Measurements from ENCODE around the gene NME7. TPM values are rescaled to one million over a fixed set of nuclear protein-coding genes. Genes with fewer than 3 reads are reported as not detected.

NME7 gene
- total RNA-seq, 1 experiment from 2014 or later: 21.8 TPM

DNA sequence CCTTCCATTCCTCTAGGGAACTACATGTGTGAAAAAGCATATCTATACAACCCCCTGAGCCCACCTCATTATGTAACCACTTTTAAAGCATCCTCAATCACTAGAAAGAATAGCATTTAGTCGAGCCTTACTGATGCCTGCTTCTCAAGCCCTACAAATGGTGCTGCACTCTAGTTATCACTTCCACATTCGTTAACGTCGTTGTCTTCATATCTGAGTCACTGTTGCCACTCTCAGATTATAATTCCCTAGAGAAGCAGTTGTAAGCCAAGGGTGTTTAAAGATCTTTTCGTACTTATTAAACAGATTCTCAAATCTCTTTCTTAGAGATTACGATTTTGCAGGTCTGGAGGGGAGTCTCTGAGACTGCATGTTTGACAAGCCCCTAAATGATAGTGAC, 244.6 kb downstream of the NME7 start:
- H3K27ac ChIP-seq (ENCODE audit: low read depth, low read length): no peak overlapping the region
- CTCF ChIA-PET: no interaction called here
- H4K20me1 ChIP-seq (ENCODE audit: insufficient read depth): no peaks in the 10 kb centered on the region
- DNase-seq (ENCODE audit: low read depth, low spot score) (no peak), ATAC-seq (no peak)
- intact Hi-C loops (cut with micrococcal nuclease): no loop called here
- H2AFZ ChIP-seq (ENCODE audit: low read depth, low read length, poor library complexity, severe bottlenecking): no peak overlapping the region
- peaks cover 21 to 37% of the 10 kb centered on the region in 2 experiments; a peak in 3 of 4 replicates for H3K36me3 ChIP-seq (ENCODE audit: control insufficient read depth in 1 of 2, insufficient read depth in 2 of 2, low read length in 2 of 2)
- H3K4me1 ChIP-seq (ENCODE audit: control insufficient read depth in 1 of 2, insufficient read depth in 2 of 2, low read length in 2 of 2): peaks cover 15 to 22% of the 10 kb centered on the region in 2 experiments
- TF ChIP-seq EGR1 (IDR thresholded peaks at IDR 0.05; ENCODE audit: low read depth) (no peak), ELF1 (IDR thresholded peaks at IDR 0.05; ENCODE audit: borderline replicate concordance, low read depth) (no peak), RAD21 (IDR thresholded peaks at IDR 0.05; ENCODE audit: low read depth) (no peak)
- TF ChIP-seq, protein P1, sequence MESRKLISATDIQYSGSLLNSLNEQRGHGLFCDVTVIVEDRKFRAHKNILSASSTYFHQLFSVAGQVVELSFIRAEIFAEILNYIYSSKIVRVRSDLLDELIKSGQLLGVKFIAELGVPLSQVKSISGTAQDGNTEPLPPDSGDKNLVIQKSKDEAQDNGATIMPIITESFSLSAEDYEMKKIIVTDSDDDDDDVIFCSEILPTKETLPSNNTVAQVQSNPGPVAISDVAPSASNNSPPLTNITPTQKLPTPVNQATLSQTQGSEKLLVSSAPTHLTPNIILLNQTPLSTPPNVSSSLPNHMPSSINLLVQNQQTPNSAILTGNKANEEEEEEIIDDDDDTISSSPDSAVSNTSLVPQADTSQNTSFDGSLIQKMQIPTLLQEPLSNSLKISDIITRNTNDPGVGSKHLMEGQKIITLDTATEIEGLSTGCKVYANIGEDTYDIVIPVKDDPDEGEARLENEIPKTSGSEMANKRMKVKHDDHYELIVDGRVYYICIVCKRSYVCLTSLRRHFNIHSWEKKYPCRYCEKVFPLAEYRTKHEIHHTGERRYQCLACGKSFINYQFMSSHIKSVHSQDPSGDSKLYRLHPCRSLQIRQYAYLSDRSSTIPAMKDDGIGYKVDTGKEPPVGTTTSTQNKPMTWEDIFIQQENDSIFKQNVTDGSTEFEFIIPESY (IDR thresholded peaks at IDR 0.05; ENCODE audit: extremely low read depth, insufficient replicate concordance, low read length): no peak
- no peak overlapping the region for H3K4me2 ChIP-seq (ENCODE audit: low read length)
- H3K79me2 ChIP-seq (ENCODE audit: insufficient read depth, low read length): peaks cover 74% of the 10 kb centered on the region
- no peaks in the 10 kb centered on the region for H3K9me3 ChIP-seq (ENCODE audit: control insufficient read depth in 1 of 2, insufficient read depth in 1 of 2, low read depth in 1 of 2, low read length in 2 of 2)
- H3K9me2 ChIP-seq (ENCODE audit: insufficient read depth): no peaks in the 10 kb centered on the region
- no peak overlapping the region for H3K9ac ChIP-seq (ENCODE audit: low read length)
- no peaks in the 10 kb centered on the region for H3K27me3 ChIP-seq (ENCODE audit: insufficient read depth, low read length)
- no TSS peak for BruUV-seq (replicated peaks)
- POLR2A ChIA-PET: no interaction called here
- no peak overlapping the region for H3K4me3 ChIP-seq (replicated peaks in 1 of 2; ENCODE audit: low read depth in 1 of 2, low read length in 2 of 2)
- RAD21 ChIA-PET (ENCODE audit: low non-redundant PET in 1 of 2, low total read pairs in 2 of 2, uncharacterized antibody in 2 of 2, unreplicated experiment in 2 of 2): no interaction called here

DNA sequence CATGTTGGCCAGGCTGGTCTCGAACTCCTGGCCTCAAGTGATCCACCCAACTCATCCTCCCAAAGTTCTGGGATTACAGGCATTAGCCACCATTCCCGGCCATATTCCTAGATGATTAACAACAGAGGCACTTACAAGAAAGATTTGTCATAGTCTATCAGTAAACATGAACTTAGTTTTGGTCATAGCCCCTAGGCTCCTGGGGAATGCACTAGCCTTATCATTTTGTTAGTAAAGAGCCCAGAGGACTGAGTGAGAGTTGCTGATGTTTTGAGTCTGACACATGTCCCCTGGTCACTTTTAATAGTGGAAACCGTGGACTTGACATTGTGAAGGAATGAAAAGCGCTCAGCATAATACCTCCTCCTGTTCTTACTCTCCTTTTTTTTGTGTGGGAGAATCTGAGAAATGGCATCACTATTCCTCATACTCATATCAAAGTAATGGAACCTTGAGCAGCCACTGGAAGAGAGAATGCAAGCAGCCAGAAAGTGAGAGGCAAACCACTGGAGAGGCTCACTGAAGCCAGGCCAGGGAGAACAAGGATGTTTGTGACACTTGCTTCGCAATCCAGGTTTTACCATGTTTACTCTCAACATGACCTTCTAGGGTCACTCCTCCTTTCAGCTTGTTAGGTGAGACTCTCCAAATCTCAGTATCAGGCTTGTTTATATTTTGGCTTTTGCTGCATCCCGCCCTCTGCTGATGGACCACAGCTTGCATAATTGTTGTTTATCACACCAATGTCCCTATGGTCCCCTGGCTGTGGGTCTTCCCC, 246.3 kb downstream of the NME7 start:
- H3K4me3 ChIP-seq (replicated peaks in 1 of 2; ENCODE audit: low read depth in 1 of 2, low read length in 2 of 2): no peak overlapping the region
- DNase-seq (ENCODE audit: low read depth, low spot score): no peak
- CTCF ChIA-PET: no interaction called here
- H3K9me2 ChIP-seq (ENCODE audit: insufficient read depth): no peaks in the 10 kb centered on the region
- intact Hi-C loops (cut with micrococcal nuclease): no loop called here
- no peaks in the 10 kb centered on the region for H3K9me3 ChIP-seq (ENCODE audit: control insufficient read depth in 1 of 2, insufficient read depth in 1 of 2, low read depth in 1 of 2, low read length in 2 of 2)
- H3K79me2 ChIP-seq (ENCODE audit: insufficient read depth, low read length): peaks cover 90% of the 10 kb centered on the region
- H3K36me3 ChIP-seq (ENCODE audit: control insufficient read depth in 1 of 2, insufficient read depth in 2 of 2, low read length in 2 of 2): peaks cover 9 to 36% of the 10 kb centered on the region in 2 experiments; a peak in 2 of 4 replicates
- no peak overlapping the region for H3K9ac ChIP-seq (ENCODE audit: low read length)
- H3K27ac ChIP-seq (ENCODE audit: low read depth, low read length): no peak overlapping the region
- no TSS peak for BruUV-seq (replicated peaks)
- no peaks in the 10 kb centered on the region for H3K27me3 ChIP-seq (ENCODE audit: insufficient read depth, low read length)
- no peak overlapping the region for H2AFZ ChIP-seq (ENCODE audit: low read depth, low read length, poor library complexity, severe bottlenecking)
- RAD21 ChIA-PET (ENCODE audit: low non-redundant PET in 1 of 2, low total read pairs in 2 of 2, uncharacterized antibody in 2 of 2, unreplicated experiment in 2 of 2): no interaction called here
- POLR2A ChIA-PET: no interaction called here
- peaks cover 24 to 38% of the 10 kb centered on the region in 2 experiments for H3K4me1 ChIP-seq (ENCODE audit: control insufficient read depth in 1 of 2, insufficient read depth in 2 of 2, low read length in 2 of 2)
- no peaks in the 10 kb centered on the region for H4K20me1 ChIP-seq (ENCODE audit: insufficient read depth)
- no peak overlapping the region for H3K4me2 ChIP-seq (ENCODE audit: low read length)
- no peak for ATAC-seq
- TF ChIP-seq, protein P2, sequence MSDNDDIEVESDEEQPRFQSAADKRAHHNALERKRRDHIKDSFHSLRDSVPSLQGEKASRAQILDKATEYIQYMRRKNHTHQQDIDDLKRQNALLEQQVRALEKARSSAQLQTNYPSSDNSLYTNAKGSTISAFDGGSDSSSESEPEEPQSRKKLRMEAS (IDR thresholded peaks at IDR 0.05): no peak
- TF ChIP-seq ZNF274 (IDR thresholded peaks at IDR 0.05; ENCODE audit: low read depth, low read length): no peak
- TF ChIP-seq EZH2phosphoT487 (IDR thresholded peaks at IDR 0.05; ENCODE audit: borderline replicate concordance): no peak
- TF ChIP-seq, protein P1 (IDR thresholded peaks at IDR 0.05; ENCODE audit: extremely low read depth, insufficient replicate concordance, low read length): no peak
- TF ChIP-seq POLR2A (IDR thresholded peaks at IDR 0.05; ENCODE audit: borderline replicate concordance, extremely low read depth, insufficient read depth, insufficient read length): no peak
- no peak for TF ChIP-seq SIN3A (IDR thresholded peaks at IDR 0.05; ENCODE audit: low read depth)
- TF ChIP-seq ELF1 (IDR thresholded peaks at IDR 0.05; ENCODE audit: borderline replicate concordance, low read depth): no peak
- TF ChIP-seq CEBPB (IDR thresholded peaks at IDR 0.05; ENCODE audit: low read depth): no peak
- no peak for TF ChIP-seq RAD21 (IDR thresholded peaks at IDR 0.05; ENCODE audit: low read depth)
- no peak for TF ChIP-seq POLR2AphosphoS5 (IDR thresholded peaks at IDR 0.05; ENCODE audit: low read depth, low read length)
- no peak for TF ChIP-seq TCF7L2 (IDR thresholded peaks at IDR 0.05; ENCODE audit: borderline replicate concordance, extremely low read depth, insufficient read depth, insufficient read length)
- no peak for TF ChIP-seq YY1 (IDR thresholded peaks at IDR 0.05; ENCODE audit: extremely low read depth, insufficient replicate concordance, low read depth, low read length)
